ENCODE results near the gene SSBP3.

SSBP3 gene

DNA sequence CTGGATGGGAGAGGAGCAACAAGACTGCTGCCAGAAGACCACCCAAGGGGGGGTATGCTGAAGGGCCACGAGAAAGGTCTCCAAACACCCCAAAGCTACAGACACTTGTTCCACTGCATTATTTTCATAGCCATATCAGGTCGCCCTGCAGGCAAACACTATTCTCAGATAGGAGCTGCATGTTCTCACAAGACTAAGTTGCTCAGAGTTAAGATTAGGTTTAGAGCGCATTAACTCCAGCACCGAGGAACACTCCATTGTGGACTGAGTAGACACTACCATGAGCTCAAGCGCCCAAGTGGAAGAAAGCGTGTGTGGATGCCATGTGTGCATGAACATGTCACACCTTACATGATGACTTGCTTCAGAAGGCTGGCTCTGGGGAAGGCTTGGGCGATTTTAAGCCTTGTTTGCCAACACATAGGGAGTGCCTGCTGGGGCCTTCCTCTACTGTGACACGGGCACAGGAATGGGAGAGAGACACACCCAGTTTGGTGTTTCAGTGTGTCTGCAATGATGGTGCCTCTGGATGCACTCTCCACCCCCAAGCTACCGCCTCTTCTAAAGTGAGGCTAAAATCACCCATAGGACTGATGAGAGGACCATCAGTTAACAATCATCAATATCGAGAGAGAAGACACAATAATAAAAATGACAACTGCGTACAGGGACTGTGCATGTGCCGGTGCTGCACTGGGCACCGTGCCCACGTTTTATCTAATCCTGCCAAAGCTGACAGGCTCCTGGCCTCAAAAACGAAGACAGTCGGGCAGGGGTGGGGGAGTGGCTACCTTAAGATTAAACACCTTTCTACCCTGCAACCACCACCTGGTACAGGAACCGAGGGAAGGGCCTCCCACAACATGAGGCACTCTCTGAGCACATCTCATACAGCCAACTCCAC is 34.9 kb downstream of the SSBP3 start:
- no peak for DNase-seq (ENCODE audit: low spot score)

DNA sequence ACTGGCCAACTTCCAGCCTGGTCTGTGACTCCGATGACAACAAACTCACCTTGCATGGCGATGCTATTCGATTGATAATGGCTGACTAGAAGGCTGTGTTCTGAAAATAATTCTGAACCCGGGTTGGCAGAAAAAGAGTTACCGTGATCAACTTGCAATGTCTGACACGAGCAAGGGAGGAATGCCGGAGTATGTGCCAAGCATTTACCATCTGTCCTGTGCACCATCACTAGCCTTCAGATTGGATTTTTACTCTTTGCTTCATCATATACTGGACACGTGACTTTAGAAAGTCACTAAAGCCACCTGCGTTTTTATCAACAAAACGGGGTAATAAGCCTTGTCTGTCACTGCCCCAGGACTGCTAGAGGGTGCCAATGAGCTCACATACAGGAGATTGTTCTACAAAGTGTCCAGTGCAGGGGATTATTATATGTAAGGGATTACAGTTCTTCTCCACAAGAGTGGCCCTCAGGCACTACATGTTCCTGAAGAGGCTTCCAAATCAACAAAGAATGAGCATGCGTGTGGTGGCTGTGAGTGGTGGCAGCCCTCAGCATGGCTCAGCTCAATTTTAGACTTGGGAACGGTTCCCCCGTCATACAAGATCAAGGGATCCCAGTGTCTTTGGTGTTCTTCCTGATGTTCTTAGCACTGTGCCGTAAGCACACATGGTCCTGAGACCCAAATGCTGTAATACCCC is 35.8 kb downstream of the SSBP3 start:
- DNase-seq (ENCODE audit: low spot score), result no peak

DNA sequence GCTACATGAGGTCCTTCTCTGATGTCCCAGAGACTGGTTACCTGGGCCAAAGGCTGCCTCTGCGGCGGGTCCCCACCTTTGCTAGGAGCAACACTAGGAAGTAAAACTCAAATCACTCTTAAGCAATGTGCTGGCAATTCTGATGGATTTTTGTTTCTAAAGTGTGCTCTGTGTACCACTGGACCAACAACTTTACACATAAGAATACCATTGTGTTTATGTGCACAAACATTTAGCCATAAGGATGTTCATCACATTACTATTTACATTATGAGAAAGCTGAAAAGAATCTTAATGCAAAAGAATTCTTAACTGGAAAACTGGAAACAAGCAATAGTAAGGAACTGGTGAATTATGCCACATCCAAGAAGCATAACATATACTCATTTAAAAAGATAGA is 38.6 kb downstream of the SSBP3 start:
- no peak for DNase-seq (ENCODE audit: low spot score)

DNA sequence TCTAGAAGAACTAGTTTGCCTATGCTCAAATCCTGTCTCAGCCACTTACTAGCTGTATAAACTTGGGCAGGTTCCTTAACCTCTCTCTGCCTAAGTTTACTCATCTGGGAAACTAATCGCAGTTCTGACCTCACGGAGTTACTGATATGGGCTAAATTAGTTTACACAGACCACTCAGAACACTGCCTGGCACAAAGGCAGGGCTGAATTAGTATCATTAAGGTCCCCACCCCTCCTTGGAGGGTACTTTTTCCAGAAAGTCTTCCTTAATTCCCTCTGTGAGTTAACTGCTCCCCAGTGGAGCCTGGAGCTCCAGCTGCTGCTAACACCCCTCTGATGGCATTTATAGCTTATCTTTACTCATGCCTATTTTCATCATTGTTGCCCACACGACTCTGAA is 40.3 kb downstream of the SSBP3 start:
- no peak for DNase-seq (ENCODE audit: low spot score)

DNA sequence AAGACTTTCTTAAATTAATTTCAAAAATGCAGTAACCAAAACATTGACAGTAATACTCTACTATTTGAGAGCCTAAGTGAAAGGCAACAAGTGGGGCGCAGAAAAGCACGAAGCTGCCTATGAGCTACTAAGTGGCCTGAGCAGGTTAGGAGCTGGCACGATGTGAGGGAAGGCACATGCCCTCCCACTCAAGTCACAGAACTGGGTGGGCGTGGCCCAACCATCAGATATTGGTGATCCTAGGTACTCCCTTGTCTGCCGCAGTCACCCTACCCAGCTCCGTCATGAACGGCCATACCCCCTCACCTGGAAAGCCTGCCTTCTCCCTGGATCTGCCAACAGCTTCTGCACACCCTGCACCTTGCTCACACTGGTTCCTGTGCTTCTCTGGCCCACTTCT is 40.8 kb downstream of the SSBP3 start:
- no peak for DNase-seq (ENCODE audit: low spot score)

DNA sequence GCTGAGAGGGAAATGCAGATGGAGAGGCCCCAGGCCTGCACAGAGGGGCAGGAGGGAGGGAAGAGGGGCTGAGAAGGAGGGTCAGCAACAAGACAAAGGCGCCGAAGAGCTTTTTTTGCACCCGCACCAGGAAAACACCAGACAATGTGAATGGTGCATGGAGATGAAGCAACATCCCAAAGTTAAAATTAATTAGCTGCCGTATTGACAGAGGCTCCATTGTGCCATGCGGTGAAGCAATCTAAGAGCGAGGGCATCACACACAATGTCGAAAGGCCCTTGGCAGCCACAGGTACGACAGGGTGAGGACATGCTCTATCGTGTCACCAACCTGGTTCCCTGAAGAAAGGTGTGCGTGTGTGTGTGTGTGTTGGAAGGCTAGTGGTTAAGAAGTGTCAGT is 41.2 kb downstream of the SSBP3 start:
- no peak for DNase-seq (ENCODE audit: low spot score)

DNA sequence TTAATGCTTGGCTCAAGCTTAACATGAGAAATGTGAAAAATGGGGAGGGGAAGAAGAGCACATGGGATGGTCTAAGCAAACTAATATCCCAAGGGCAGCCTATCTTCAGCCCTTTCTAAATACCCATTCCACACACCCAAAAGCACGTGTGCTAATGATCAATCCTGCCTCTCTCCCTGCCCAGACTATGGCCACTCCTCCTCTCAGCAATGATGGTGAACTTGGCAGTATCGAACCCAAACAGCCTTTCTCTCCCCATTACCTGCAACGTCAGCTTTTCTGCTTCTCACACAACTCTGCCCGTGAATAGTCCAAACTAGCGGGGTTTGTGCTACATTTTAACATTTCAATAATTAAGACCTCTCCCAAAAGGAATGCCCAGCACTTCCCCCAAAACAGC is 41.6 kb downstream of the SSBP3 start:
- DNase-seq (ENCODE audit: low spot score), result no peak

DNA sequence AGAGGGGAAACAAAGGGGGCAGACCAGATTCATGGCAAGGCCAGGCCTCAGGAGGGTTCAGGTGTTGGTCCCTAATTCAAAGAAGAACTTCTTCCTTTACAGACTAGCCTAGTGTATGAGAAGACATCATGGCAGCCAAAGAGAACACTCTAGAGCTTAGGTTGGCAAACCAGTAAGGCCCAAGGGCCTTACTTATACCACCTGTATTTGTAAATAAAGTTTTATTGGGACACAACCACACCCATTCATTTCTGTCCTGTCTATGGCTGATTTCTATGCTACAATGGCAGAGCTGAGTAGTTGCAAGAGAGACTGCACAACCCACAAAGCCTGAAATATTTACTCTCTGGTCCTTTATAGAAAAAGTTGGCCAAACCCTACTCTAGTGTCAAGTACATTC is 42.3 kb downstream of the SSBP3 start:
- no peak for DNase-seq (ENCODE audit: low spot score)

DNA sequence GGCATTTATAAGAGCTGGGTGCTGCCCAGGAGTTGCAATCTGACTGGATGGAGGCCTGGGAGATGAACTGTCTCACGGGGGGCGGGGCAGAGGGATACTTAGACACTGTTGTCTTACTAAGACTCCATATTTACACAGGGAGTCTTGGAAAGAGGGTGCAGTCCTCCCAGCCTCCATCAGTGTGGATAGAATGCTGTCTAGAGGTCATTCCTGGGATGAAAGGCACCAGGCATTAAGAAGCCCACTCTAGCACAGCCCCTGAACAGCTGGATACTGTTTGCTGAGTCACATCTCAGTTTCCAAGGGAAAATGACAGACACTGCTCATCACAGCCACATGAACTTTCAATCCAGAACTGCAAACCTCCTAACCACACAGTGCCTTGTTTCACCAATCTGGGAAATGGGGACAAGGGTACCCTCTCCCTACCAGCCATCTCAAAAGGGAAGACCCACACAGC is 43.3 kb downstream of the SSBP3 start:
- DNase-seq (ENCODE audit: low spot score), result no peak

DNA sequence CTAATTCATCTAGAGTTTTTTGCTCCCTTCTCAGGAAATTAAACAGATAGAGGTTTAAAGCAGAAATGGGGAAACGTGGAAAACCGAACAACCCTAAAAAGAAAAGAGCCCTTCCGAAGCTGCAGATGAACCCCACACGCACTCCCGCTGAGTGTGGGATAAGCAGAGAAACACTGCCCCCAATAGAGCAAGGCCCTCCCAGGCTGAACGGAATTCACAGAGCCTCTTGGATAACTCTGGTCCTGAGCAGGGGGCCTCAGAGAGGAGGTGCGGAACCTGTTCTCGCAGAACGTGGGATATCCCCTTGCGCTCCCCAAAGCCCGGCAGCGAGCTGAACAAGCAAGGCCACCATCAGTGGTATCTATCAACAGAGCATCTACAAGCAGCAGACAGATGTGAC is 44.9 kb downstream of the SSBP3 start:
- DNase-seq (ENCODE audit: low spot score), result no peak

DNA sequence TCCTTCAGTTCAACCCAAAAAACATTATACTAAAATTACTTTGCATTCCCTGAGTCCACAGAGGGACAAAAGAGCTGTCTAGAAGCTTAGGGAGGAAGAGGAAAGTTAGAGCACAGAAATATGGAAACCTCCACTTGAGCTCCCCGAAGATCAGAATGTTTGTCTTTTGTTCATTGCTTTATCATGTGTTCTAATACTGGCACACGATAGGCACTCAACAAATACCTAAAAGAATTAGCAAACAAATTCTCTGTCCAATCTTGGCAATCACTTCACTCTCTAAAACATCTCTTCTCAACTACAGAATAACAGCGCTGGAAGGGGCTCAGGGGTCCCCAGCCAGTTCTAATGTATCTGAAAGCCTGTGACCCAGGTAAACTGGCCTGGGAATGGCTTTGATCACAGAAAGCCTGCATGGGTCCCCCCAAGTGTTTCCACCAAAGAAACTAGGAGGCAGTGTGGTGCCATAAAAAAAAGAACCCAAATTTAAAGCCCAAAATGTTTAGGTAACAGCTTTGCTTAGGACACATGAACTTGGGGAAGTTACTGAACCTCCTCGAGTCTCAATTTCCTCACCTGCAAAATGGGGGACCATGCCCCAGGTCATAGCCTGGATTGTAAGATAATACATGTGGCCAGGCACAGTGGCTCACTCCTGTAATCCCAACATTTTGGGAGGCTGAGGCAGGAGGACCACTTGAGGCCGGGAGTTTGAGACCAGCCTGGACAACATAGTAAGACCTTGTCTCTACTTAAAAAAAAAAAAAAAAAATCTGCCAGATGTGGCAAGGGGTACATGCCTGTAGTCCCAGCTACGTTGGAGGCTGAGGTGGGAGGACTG is 45.8 kb downstream of the SSBP3 start:
- no peak for DNase-seq (ENCODE audit: low spot score)

DNA sequence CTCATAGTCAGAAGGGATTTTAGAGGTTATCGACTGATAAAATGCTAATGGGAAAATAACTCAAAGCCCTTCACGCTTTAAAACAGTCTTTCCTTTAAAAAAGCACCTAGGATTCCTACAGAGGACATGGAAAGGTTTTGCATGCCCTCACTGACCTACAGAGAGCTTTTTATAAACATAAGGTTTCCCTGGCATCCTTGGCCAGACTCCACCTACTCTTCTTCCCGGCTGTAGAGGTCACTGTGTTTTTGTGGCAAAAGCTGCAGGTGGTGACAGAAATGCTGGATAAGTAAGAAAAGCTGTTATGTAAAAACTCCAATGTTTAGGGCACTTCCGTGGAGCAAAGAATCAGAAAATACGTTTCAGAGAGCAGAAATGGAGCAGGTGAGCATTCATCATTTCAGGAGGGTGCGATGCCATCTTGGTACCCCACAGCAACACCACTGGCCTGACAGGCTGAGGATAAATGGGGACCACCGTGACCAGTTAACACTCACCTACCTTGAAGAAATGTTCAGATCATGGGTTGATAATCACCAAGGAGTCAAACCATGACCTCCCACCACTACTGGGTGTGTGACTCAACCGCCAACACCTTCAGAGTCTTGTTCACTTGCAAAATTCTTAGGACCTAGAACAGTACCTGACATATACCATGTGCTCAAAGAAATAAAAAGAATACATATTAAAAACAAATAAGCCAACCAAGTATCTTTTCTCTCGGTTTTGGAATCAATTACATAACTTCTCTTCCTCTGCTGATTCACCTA is 46.6 kb downstream of the SSBP3 start:
- DNase-seq (ENCODE audit: low spot score), result no peak

DNA sequence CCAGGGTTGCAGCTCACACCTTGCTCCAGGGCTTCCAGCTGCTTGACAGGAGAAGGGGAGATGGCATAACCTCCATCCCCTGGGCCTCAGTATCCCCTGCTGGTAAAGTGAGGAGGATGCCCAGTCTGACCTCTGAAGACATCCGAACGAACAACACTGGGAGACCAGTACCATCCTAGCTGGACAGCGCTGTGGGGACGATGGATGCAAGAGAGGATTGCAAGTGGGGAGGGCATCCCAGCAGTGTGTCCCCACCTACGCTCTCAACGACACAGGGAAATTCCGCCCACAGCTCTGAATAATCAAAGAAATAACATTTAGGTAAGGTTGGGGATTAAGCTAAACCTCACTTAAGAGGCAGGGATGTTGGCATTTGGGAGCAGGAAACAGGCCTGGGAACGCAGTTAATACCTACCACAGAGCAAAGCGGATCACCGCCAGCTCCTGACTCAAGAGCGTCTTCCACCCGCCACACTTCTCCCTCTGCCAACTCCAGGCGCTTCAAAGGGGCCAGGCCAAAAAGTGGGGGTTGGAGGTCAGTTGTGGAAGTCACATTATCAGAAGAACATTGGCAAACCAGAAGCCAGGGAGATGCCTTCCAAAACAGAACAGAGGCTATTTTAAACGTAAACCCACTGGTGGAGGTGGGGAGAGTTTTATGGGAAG is 47.6 kb downstream of the SSBP3 start:
- DNase-seq (ENCODE audit: low spot score), result no peak

DNA sequence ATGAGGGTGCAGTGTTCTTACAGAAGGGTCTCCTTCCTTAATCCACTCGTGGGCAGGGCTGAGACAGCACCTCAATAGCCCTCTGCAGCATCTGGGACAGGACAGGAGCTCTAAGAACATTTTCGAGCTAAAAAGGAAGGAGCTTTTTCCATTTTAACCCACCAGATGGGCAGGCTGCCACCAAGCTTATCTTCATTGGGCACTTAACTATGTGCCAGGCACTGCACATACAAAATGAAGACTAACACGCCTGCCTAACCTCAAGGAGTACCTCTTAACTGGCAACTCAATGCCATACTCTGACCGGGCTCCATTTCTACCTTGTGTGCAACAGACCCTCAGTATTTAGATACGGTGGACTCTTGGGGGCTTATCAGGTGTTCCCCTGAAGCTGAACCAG is 48.2 kb downstream of the SSBP3 start:
- no peak for DNase-seq (ENCODE audit: low spot score)

DNA sequence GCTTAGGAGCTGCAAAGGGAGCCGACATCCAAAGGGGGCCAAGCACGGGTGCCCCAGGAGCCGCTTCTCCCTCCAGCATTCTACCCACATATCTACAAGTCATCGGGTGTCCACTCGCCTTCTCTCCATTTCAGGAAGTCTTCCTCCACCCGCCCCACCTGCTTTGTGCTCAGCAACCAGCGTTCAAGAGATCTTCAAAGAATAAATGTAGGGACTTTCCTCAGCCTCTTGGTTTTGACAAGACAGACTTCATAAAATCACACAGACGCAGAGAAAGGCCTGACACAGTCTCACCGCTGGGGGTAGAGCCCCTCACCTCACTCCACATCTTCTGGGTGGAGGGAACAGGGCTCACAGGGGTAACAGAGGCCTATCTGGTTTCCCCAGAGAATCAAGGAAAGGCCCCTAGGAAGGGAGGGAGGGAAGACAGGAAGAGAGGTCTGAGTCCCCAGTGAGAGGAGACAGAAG is 49.5 kb downstream of the SSBP3 start:
- DNase-seq (ENCODE audit: low spot score), result no peak

DNA sequence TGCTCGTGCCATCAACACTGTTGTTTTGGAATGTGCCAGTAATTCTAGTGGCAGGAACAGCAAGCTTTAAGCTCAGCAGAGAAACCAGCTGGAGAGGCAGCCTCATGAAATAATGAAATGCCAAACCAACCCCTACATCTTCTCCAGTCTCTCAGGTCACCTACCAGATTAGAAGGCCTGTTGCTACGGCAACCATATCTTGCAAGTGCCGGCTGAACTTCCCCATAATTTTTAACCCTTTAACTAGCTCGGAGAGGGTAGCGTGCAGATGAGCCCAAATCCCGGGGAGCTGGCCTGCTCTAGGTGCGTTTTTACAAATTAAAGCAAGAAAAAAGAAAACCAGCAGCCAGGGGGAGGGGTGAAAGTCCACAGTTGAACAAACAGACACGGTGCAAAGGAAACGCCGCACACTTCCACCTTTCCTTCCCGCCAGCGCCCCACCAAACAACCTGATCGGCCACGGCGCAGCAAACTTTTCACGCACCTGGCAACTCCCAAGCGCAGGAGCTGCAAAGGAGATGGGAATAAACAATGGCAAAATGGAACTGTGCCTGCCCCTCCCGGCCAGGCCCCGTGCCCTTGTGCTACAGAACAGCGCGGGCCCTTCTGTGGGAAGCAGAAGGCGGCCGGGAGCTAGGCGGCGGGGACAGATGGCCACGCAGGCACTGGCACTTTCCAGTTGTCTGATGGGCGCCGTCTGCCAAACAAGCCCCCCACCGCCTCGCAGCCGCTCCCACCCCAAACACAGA is 50.1 kb downstream of the SSBP3 start:
- DNase-seq (ENCODE audit: low spot score), result no peak

DNA sequence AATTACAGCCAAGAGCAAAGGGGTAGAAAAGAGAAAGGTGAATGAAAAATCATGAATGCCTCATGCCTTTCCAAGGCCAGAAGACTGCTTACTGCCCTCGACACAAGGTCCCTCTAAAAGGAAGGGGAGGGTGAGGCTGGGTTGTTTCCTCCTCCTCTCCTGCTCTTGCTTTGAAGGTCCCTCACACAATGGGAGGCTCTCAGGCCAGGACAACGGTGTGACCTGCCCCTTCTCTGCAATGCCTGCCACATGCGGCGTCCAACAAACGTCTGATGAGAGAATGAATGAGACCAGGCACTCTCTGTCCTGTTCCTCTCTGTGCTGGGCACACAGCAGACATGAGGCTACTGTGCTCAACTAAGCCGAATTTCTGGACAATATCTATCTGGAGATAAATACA is 51.3 kb downstream of the SSBP3 start:
- DNase-seq (ENCODE audit: low spot score), result no peak

DNA sequence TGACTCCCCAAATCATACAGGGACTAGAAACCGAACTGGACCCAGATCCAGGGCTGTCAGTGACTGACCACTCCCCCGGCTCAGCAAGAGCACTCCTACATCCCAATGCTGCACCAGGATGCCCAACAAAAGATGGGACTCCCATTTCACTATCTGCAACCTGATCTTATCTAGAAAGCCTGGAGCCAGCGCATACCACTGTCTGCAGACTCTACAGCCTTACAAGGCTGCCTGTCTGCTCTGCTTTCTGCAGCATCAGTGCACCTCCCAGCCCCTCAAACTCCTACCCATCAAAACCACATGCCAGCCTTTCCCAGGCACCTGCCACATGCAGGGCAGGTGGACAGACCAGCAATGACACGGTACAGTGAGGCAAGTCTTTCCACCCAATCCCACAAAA is 52.2 kb downstream of the SSBP3 start:
- no peak for DNase-seq (ENCODE audit: low spot score)

DNA sequence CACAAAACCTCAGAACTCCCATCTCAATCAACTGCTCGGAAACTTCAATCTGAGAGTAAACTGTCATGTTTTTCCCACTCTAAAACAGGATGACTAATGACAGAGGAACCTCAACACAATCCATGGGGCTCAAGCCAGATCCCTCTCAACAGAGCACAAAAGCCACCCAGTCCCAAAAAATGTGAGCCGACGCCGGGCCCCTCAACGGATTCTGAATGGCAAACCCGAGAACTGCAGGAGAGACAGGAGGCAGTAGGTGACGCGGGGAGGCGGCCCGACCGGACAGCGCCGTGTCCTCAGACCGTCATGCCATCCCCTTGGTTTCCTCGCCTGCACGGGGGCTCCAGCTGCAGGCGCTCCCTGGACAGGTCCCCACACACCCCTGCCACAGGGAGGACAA is 53.4 kb downstream of the SSBP3 start:
- DNase-seq (ENCODE audit: low spot score), result no peak

DNA sequence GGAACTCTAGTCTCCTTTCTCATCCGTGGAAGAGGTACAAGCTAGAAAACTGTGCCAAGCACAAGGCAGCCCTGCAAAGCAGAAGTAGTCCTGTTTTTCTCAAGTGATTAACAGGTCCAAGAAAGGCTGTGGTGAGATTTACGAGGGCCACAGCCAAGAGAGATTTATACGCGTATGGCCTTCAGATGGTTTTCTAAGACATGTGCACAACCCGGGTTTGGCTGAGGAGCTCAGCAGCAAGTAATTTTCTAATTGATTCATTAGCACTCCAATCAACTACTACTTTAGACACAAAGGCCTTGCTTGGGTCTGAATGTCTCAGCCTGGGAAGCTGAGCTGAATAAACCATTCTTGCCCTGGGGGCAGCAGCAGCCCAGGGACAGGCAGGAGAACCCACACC is 55.8 kb downstream of the SSBP3 start:
- no peak for DNase-seq (ENCODE audit: low spot score)

DNA sequence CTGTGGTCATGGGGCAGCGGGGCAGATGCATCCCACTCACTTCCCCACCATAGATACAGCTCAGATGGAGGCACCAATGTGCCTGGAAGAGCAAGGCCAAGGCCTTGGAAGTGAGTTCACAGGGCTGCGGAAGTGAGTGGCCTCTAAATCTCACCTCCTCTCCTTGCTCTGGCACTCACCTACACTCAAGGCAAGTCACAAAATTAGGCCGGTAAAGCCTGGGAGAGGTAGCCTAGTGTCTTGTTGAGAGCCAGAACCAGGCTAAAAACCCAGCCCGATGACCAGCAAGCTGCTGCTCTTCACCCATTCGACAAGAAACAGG is 57.5 kb downstream of the SSBP3 start:
- no peak for DNase-seq (ENCODE audit: low spot score)
